ENCODE data around the gene AGT.

DNA sequence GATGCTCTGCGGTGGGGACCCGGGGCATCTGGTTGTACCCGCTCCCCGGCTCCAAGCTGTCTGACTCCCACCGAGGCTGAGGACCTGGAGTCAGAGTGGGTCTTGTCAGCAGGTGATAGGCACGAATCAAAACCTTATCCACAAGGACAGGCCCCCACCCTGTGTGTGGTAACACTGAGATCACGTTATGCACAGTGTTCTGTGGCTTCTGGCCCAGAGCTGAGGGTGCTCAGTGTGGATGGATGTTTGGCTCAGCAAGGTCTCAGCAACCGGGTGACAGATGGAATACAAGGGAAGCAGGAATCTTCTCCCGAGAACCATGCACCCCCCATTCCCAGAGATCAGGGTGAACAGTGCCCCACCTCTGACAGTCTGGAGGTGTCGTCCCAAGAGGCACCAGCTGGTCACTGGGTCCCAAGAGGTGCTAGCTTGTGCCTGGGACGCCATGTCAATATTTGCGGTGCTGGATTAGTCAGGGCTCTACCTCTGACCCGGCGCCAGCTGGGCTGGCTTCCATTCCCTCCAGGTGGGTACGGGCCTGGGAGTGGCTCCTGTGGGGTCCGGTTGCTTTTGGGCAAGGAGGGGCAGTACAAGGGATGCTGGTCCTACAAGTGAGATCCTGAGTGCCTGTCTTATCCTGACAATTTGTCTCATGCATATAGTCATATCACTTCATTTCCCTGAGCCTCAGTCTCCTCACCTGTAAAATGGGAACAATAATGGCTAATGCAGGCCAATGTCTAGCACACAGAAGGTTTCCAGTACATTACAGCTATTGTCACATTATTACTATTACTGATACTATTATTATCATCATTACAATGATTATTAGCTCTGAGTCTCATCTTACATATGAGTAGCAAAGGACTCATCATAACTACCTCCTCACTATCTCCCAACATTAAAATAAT lies 34.2 kb upstream of the AGT start:
- TF ChIP-seq, protein P1, sequence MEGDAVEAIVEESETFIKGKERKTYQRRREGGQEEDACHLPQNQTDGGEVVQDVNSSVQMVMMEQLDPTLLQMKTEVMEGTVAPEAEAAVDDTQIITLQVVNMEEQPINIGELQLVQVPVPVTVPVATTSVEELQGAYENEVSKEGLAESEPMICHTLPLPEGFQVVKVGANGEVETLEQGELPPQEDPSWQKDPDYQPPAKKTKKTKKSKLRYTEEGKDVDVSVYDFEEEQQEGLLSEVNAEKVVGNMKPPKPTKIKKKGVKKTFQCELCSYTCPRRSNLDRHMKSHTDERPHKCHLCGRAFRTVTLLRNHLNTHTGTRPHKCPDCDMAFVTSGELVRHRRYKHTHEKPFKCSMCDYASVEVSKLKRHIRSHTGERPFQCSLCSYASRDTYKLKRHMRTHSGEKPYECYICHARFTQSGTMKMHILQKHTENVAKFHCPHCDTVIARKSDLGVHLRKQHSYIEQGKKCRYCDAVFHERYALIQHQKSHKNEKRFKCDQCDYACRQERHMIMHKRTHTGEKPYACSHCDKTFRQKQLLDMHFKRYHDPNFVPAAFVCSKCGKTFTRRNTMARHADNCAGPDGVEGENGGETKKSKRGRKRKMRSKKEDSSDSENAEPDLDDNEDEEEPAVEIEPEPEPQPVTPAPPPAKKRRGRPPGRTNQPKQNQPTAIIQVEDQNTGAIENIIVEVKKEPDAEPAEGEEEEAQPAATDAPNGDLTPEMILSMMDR (IDR thresholded peaks at IDR 0.05): no peak
- TF ChIP-seq POLR2A (IDR thresholded peaks at IDR 0.05): no peak

Measured in Peyer's patch (tissue), 4 donors.